Inflammatory macrophage treated with lipopolysaccharide for 1 hour (primary cell): Measurements from ENCODE around the gene ITGA5.

Experiments
- DNase-seq, 2 donors: peaks; one replicate each; pipeline ENCODE4 v3.0.0-alpha.2; 2020 to 2022

ITGA5 gene

GRCh38 chr12:54388237-54389133, 30.6 kb downstream of the ITGA5 start:
- no peak for DNase-seq

GRCh38 chr12:54387114-54387467, 32.0 kb downstream of the ITGA5 start:
- DNase-seq, result no peak

- DNase-seq, result no peak
These were observed 32.5 kb downstream of the ITGA5 start for GRCh38 chr12:54386403-54387113.

- DNase-seq, result peak; percentile 75
These were observed 33.7 kb downstream of the ITGA5 start for GRCh38 chr12:54385251-54385914.

- DNase-seq, result peak; percentile 80 to 88
These were observed 34.5 kb downstream of the ITGA5 start, which contains the start of gene ZNF385A for GRCh38 chr12:54384591-54385041. ZNF385A (minus strand) TSS chr12:54384733; CDS start chr12:54384514, 219 bp downstream.

- DNase-seq, result peak; percentile 91 to 99
These were observed 35.9 kb downstream of the ITGA5 start for GRCh38 chr12:54383041-54383609.

GRCh38 chr12:54381136-54381535, 37.9 kb downstream of the ITGA5 start:
- DNase-seq, result no peak

- peak; percentile 69 to 94 for DNase-seq
These were observed 39.5 kb downstream of the ITGA5 start for GRCh38 chr12:54379398-54380201.

- no peak for DNase-seq
These were observed 40.2 kb downstream of the ITGA5 start for GRCh38 chr12:54378796-54379397.

GRCh38 chr12:54377797-54378515, 41.1 kb downstream of the ITGA5 start:
- DNase-seq, result no peak

- DNase-seq, result no peak
These were observed 42.1 kb downstream of the ITGA5 start for GRCh38 chr12:54377007-54377406.

GRCh38 chr12:54376596-54376995, 42.5 kb downstream of the ITGA5 start:
- DNase-seq, result no peak

GRCh38 chr12:54375259-54375579, 43.8 kb downstream of the ITGA5 start:
- no peak for DNase-seq

GRCh38 chr12:54374562-54375258, 44.4 kb downstream of the ITGA5 start:
- no peak for DNase-seq

- DNase-seq, result no peak
These were observed 45.2 kb downstream of the ITGA5 start for GRCh38 chr12:54373649-54374561.

- DNase-seq, result no peak
These were observed 46.8 kb downstream of the ITGA5 start for GRCh38 chr12:54372113-54372806.

GRCh38 chr12:54371328-54372112, 47.5 kb downstream of the ITGA5 start:
- DNase-seq, result no peak
